GM12864 (cell line): ENCODE results near the gene GINS3.

Experiments
- DNase-seq: peaks from one replicate; pipeline ENCODE4 v3.0.0-alpha.2; 2011; ENCODE audit warnings: low read depth
- H3K4me3 ChIP-seq: 2 replicates; pipeline ENCODE4 v1.5.1; 2011; ENCODE audit warnings: mild to moderate bottlenecking, low read depth, low read length, control low read depth
- TF ChIP-seq, protein P1 (sequence below): IDR thresholded peaks from 2 replicates; pipeline ENCODE4 v1.5.1; 2011; ENCODE audit warnings: low read depth, mild to moderate bottlenecking, moderate library complexity, low read length, control low read depth, inconsistent platforms; ENCODE audit errors: missing control alignments

GINS3 gene

DNA sequence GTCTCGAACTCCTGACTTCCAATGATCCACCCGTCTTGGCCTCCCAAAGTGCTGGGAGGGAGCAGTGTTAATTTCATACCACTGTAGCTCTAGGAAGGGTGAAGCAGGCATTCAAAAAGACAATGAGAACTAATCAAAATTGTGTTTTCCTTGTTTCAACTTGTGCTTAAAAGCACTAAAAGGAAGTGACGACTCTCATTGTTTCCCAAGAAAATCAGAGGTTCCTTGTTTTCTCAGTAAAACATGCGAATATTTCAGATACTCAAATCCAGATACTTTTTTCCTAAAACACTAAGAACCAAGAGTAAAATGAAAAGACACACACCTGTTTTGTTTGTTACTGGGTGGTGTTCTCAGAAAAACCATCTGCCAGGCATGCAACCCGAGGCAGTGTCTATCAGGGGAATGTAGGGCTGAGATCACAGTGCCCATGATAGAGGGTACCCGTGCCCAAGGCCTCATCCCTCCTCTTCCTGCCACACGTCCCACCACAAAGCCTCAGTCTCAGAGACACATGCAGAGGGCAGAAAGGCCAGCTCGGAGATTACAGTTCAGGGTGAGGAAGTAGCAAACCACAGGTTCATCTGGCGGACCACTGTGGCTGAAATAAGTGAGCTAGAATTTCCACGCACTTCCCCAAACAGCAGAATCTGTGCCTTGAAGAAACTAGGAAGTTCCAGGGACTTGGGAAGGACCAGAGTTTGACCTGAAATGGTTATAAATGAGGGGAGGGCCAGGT, 33.7 kb downstream of the GINS3 start:
- H3K4me3 ChIP-seq: no peak overlapping the region
- TF ChIP-seq, protein P1, sequence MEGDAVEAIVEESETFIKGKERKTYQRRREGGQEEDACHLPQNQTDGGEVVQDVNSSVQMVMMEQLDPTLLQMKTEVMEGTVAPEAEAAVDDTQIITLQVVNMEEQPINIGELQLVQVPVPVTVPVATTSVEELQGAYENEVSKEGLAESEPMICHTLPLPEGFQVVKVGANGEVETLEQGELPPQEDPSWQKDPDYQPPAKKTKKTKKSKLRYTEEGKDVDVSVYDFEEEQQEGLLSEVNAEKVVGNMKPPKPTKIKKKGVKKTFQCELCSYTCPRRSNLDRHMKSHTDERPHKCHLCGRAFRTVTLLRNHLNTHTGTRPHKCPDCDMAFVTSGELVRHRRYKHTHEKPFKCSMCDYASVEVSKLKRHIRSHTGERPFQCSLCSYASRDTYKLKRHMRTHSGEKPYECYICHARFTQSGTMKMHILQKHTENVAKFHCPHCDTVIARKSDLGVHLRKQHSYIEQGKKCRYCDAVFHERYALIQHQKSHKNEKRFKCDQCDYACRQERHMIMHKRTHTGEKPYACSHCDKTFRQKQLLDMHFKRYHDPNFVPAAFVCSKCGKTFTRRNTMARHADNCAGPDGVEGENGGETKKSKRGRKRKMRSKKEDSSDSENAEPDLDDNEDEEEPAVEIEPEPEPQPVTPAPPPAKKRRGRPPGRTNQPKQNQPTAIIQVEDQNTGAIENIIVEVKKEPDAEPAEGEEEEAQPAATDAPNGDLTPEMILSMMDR: no peak
- peak; percentile 26 for DNase-seq

DNA sequence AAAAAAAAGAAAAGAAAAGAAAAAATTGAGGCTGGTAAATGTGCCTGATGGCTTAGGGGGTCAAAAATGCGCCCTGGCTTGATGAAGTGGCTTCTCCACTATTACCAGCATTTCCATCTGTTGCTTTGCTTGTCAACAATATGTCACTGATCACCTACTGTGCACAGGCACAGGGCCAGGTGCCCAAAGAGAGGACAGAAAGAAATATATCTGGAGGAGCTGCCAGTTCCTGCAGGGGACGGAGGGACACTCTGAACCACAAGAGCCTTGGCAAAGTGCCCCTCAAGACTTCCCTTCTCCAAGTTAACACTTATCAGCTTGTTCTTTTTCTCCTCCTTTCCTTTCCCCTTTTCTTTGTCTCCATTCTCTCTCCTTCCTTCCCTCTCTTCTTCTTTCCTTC, 34.7 kb downstream of the GINS3 start:
- H3K4me3 ChIP-seq: no peak overlapping the region
- TF ChIP-seq, protein P1: no peak
- DNase-seq: no peak

DNA sequence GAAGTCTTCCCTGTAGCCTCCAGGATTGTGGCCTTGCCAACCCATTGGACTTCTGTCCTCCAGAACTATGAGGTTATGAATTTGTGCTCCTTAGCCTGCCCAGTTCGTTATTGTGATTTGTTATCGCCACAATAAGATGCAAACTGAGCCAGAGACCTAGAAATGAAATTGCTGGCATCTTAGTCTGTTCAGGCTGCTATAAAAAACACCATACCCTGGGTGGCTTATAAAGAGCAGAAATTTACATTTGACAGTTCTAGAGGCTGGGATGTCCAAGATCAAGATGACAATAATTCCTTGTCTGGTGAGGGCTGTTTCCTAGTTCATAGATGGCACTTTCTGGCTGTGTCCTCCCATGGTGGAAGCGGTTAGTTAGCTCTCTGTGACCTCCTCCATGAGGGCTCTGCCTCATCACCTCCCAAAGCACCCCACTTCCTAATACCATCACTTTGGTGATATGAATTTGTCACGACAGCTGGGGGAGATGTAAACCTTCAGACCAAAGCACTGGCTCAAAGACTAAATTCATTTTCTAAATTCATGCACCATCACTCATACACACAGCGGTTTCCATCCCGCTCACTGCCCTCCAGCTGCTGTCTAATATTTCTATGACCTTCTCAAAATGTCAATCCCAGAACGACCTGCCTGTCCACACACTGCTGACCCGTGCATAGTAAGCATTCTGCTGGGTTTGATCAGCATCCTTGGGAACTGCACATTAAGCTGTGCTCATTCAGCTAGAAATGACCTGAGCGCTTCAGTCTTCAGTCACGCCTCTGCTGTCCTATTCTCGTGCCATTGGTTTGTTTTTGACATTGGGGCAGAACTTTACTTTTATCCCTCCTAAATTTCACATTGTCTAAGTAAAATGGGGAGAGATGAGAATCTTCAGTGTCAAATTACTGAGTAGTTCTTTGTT, 36.6 kb downstream of the GINS3 start:
- no peak overlapping the region for H3K4me3 ChIP-seq
- DNase-seq: no peak
- TF ChIP-seq, protein P1: no peak

DNA sequence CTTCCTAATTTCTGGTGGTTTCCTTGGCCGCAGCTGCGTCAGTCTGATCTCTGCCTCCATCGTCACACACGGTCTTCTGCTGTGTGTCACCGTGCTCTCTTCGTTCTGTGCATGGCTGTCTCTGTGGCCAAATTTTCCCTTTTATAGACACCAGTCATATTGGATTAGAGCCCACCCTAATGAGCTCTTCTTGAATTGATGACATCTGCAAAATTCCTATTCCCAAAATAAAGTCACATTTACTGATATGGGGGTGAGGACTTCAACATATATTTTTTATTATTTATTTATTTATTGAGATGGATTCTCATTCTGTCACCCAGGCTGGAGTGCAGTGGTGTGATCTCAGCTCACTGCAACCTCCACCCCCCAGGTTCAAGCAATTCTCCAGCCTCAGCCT, 38.4 kb downstream of the GINS3 start:
- TF ChIP-seq, protein P1: no peak
- no peak overlapping the region for H3K4me3 ChIP-seq

DNA sequence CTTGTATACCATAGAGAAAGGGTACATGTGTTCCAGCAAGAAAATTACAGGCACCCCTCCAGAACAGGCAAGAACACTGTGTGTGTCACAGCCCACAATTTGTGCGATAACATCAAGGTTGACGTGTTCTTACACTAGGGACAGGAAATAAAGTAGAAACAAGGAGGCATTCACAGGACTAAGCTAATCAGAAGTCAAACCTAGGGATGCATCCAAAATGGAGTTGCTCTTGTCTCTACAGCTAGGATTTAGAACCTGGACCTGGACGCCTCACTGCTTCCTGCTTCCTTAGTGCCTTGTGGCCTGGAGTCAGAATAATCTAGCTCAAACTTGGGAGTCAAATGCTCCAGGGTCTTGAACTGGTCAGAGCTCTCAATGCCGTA, 41.3 kb downstream of the GINS3 start:
- TF ChIP-seq, protein P1: no peak
- H3K4me3 ChIP-seq: no peak overlapping the region
- DNase-seq: no peak

More for the DNA sequence above, 38.4 kb downstream of the GINS3 start:
- no peak for DNase-seq

DNA sequence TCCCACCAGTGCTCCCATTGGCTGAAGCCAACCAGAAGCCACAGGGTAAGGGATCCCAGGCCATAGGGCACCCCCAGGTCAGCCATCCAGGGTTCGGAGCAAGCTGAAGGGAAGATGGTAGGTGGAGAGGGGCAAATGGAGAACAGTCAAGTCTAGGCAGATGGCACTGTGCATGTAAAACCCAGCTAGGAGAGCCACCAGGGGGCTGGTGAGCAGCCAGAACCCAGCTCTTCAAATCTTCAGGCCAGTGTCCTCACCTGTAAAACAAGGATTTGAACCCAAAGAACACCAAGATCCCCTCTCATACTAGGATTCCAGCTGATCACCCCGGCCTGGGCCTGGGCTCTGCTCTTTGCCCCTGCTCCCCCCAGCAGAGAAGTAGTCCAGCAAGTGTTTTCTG, 43.5 kb downstream of the GINS3 start:
- TF ChIP-seq, protein P1: peak; percentile 23
- no peak for DNase-seq
- no peak overlapping the region for H3K4me3 ChIP-seq
